Activated CD8-positive, alpha-beta memory T cell treated with anti-CD3 and anti-CD28 coated beads, Interleukin-2, amount 50 U/mL, for 4 hours (primary cell): ENCODE measurements around the gene GABBR2.
"Not testable (repeated sequence)": the region's sequence is repeated elsewhere in the genome, so short reads cannot be mapped to it uniquely, and the experiment has no call there.

Experiments
- DNase-seq: peaks from one replicate; pipeline ENCODE4 v3.0.0-alpha.2; 2020

The GABBR2 gene

GRCh38 chr9:98536542-98537173, 172.1 kb downstream of the GABBR2 start:
- DNase-seq: no peak

DNA sequence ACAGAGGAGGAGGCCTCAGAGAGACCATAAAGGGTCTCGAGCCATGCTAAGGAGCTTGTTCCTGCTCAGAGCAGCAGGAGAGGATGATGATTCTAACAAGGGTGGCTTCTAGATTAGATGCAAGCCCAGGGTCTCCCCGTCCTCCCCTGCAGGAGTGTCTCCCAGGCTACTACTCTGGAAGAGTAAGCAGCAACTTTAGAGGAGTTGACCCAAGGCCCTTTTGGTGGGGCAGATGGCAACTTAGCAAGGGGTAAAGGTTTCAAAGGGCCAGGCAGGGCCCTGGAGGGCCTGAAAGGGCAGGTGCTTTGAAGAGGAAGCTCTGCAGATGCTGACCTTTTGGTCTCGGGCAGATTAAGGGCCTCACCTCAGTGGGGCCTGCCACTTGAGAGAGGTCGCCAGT, 174.9 kb downstream of the GABBR2 start:
- no peak for DNase-seq

GRCh38 chr9:98533132-98533531, 175.6 kb downstream of the GABBR2 start:
- DNase-seq: no peak

DNA sequence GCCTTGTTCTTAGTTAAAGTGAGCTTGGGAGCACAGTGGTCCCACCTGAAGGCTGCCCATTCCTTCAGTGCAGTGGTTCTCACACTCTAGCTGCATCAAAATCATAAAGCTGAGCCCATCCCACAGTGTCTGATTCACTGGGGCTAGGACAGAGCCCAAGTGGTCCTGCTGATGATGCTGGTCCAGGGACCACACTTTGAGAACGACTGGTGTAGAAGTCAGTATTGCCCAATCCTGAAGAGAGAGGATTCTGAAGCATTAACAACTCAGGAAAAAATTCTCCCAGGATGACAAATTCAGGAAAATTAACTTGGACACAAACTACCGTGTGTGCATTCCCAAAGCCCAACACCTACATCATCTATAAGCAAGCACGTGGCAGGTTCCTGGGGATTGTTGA, 176.2 kb downstream of the GABBR2 start:
- no peak for DNase-seq

DNA sequence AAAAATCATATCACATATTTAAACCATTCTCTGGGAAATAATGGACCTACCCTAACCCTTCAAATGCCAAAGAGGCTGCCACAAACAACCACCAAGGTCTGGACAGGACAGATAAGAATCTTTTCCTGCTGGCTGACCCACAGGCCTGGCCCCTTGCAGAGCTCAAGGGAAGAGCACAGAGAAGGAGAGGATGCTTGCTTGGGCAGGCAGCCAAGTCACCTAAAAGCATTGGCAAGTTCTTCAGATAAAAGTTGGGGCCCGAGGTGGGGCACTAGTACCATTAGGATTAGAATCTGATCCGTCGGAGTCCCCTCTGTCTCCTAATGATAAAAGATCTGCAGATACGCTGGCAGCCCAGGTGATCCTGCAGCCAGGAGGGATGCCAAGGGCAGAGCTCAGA, 176.6 kb downstream of the GABBR2 start:
- no peak for DNase-seq

DNA sequence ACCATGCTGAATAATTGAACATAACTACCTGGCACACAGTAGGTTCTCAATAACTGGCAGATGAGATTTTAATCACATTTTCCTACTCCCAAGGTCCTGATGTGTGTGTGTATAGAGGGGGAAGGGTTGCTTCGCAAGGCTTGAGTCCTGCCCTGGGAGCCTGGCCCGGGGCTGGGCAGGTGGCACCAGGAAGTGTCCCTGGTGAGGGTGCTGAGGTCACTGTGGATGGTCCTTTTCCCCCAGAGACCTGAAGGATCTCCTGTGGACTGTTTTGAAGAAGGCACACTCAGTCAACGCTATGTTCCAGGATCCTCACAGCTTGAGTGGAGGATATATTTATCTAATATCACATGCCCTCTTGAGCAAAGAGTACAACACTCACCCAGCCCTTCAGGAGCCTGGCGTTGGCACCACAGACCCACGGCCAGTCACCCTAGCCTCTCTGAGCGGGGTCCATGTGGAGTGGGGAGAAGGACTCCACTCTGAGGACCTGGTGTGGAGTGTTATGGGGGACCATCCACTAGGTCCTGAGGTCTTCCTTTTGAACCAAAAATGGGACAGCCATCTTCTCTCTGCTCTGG, 177.8 kb downstream of the GABBR2 start:
- DNase-seq: no peak

DNA sequence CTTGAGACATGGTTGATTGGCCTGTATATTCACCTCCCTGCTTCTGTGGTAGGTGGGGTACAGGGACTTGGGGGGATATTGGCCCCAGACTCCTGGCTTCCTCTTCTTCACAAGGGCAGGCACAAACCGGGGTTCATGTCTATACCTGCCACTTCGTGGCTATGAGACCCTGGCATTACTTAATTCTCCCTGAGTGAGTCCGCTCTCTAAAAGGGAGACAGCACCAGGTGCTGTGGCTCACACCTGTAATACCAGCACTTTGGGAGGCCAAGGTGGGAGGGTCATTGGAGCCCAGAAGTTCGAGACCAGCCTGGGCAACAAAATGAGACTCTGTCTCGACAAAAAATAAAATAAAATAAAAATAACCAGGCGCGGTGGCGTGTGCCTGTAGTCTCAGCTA, 178.5 kb downstream of the GABBR2 start:
- no peak for DNase-seq

DNA sequence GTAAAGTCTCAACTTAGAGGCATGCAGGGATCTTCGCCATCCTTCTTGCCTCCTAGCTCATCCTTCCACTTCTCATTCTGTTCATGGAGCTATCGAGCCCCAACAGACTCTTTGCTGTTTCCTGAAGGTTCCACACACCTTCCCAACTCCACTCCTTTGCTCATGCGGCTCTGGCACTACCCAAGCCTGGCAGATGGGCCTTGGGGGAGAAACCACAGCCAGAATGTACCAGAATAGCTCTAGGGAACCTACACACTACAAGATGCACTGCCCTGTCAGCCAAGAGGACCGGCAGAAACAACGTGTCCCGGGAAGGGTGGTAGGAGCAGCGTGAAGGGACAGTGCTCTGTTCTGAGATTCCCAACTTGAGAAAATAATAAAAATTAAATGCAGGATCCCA, 178.9 kb downstream of the GABBR2 start:
- DNase-seq: no peak

GRCh38 chr9:98523231-98523901, 185.4 kb downstream of the GABBR2 start:
- DNase-seq: no peak

GRCh38 chr9:98522487-98522886, 186.2 kb downstream of the GABBR2 start:
- DNase-seq: no peak

- no peak for DNase-seq
Observed at GRCh38 chr9:98521141-98521540, 187.6 kb downstream of the GABBR2 start.

GRCh38 chr9:98520221-98520960, 188.3 kb downstream of the GABBR2 start:
- DNase-seq: no peak

GRCh38 chr9:98519641-98520040, 189.1 kb downstream of the GABBR2 start:
- DNase-seq: no peak

GRCh38 chr9:98518556-98518955, 190.2 kb downstream of the GABBR2 start:
- no peak for DNase-seq

DNA sequence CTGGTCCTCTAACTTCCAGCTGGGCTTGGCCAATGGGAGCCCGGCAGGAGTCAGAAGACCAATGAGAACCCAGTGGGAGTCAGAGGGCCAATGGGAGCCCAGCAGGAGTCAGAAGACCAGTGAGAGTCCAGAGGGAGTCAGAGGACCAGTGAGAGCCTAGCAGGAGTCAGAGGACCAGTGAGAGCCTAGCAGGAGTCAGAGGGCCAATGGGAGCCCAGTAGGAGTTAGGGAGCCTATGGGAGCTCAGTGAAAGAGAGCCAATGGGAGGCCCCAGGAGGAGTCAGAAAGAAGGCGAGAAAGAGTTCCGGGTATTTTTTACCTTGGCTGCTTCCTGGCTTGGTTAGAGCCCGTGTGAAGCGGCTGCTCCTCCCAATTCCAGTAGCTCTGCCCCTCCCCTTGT, 191.0 kb downstream of the GABBR2 start:
- no peak for DNase-seq

- no peak for DNase-seq
Observed at GRCh38 chr9:98516897-98517503, 191.7 kb downstream of the GABBR2 start.

- no peak for DNase-seq
Observed at GRCh38 chr9:98516205-98516896, 192.4 kb downstream of the GABBR2 start.

- no peak for DNase-seq
Observed at GRCh38 chr9:98515506-98516204, 193.1 kb downstream of the GABBR2 start.

DNA sequence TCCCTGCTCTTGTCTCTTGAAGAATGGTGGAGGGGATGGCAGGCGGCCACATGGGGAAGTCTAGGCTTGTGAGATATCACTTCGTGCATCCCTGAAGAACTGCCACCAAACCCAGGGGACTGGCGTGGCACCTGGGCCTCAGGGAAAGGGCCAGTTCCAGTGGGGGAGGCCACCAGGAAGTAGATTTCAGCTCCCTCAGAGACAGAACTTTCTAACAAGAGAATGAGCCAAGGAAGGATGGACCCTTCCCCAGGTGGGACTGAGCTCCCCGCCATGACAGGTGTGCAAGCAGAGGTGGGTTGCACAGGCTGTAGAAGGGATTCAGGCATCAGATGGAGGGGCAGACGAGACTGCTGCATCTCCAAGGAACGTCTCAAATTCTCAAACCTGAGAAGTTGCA, 193.9 kb downstream of the GABBR2 start:
- no peak for DNase-seq

DNA sequence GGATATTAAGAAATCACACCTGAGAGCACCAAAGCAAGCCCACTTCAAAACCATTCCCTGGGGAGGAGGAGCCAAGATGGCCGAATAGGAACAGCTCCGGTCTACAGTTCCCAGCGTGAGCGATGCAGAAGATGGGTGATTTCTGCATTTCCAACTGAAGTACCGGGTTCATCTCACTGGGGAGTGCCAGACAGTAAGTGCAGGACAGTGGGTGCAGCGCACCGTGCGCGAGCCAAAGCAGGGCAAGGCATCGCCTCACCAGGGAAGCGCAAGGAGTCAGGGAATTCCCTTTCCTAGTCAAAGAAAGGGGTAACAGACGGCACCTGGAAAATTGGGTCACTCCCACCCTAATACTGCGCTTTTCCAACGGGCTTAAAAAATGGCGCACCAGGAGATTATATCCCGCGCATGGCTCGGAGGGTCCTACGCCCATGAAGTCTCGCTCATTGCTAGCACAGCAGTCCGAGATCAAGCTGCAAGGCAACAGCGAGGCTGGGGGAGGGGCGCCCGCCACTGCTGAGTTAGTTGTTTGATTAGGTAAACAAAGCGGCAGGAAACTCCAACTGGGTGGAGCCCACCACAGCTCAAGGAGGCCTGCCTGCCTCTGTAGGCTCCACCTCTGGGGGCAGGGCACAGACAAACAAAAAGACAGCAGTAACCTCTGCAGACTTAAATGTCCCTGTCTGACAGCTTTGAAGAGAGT, 200.4 kb downstream of the GABBR2 start:
- not testable (repeated sequence) for DNase-seq

DNA sequence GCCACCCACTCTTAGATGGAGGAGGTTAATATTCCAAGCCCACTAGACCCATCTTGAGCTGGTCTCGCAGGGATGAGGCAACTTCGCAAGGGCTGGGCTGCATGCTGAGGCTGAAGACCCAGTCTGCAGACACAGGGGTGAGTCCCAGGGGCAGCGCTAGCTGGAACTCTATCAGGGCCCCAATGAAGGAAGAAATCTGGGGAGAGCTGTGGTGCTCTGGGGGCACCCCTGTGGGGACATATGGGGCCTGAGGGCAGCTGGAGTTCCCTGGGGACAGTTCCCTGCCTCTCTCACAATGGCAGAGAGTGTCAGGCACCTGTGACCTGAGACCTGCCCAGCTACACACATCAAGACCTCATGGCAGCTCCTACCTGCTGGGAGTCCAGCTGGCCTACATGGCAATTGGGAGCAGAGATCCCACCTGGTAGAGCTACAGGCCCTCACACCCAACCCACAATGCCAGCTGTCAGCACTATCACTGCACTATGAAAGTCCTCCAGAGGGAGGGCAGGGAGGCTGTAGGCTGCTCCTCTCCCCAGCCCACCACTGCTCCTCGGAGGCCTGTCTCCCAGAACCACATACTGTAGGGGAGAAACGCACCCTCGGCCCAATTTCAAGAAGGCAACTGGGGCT, 202.2 kb downstream of the GABBR2 start:
- DNase-seq: no peak
